Fibroblast of skin of scalp (primary cell): ENCODE results near the gene PEPD. TPM values are rescaled to one million over a fixed set of nuclear protein-coding genes. Genes with fewer than 3 reads are reported as not detected.
"Not testable (repeated sequence)": the region's sequence is repeated elsewhere in the genome, so short reads cannot be mapped to it uniquely, and the experiment has no call there.

Experiments used
- DNase-seq: peaks from one replicate; pipeline ENCODE4 v3.0.0-alpha.2; 2013
- polyA plus RNA-seq, 2 experiments: library from polyadenylated mRNA; unstranded; fragments of 120-200 nt; gene quantifications; one replicate each; pipeline ENCODE4 v1.2.1, GENCODE V29; 2013; ENCODE audit not compliant: insufficient read length in 2 of 2

The PEPD gene
- 59.7 TPM for polyA plus RNA-seq (2013, experiment 1 of 2; ENCODE audit: insufficient read length)
- 58.8 TPM for polyA plus RNA-seq (2013, experiment 2 of 2; ENCODE audit: insufficient read length)

DNA sequence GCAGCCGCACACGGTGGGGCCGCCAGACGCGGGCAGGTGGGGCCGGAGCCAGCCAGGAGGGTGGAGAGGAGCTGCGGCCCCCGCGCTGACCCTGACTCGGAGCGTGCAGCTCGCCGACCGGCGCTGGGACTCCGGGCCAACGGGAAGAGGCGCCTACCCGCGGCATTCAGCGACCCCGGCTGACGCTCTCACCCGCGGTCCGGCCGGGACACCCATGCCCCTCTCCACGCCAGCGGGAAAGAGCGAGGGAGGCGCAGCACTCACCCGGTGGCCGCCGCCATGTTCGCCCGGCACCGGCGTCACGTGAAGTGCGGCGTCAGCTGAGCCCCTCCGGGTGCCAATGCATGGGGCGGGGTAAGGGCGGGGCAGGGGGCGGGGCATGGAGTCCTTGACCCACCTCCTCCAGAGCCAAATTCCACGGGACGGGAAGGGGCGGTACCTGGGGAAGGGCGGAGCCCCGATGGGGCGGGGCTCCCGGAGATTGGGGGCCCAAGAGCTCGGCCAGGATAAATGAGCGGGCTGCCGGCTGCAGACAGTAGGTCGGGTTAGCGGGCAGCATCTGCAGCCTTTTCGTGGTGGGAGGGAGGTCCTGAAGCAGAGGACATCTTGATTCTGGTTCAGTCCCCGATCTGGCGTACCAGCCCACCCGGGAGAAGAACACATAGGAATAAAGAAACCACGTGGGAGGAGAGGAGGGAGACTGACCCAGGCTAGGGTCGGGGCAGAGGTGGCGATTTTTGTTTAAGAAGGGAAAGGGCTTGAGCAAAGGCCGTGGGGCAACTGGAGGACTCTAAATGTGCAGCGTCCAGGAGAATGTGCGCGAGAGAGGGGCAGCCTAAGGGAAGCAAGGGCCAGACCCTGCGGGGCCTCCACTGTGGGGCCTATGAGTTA, at the start of gene PEPD:
Gene PEPD (minus strand): TSS at position 312 of the 891 bp plus-strand sequence. CDS start 31 bp downstream, at position 281.
- DNase-seq = peak; percentile 94

DNA sequence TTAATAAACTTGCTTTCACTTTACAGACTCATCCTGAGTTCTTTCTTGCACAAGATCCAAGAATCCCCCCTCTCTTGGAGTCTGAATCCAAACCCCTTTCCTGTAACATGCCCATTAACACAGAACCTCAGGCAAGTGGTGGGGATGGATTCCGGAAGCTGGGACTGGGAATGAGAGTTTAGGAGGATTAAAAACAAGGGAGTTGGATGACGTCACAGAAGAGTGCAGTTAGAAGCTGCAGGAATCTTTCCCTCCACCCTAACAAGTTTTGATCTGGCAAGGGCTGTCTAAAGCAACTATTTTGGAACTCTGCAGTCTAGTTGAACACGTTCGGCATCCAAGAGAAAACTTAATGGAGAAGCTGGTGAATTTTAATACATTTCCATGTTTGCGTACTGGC, 48.2 kb upstream of the PEPD start:
- DNase-seq = no peak

DNA sequence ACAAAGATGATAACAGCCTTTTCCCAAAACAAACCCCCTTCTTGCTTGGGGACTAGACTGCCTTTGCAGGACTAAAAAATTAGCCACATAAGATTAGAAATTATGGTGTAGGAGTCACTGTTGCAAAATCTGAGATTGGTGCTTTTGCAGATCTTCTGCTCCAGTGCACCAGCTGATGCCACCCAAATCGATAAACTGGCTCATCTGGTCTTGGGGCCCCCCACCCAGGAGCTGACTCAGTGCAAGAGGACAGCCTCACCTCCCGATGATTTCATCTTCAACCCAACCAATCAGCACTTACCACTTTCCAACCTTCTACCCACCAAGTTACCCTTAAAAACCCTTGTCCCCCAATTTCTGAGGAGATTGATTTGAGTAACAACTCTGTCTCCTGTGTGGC, 47.1 kb upstream of the PEPD start:
- no peak for DNase-seq

DNA sequence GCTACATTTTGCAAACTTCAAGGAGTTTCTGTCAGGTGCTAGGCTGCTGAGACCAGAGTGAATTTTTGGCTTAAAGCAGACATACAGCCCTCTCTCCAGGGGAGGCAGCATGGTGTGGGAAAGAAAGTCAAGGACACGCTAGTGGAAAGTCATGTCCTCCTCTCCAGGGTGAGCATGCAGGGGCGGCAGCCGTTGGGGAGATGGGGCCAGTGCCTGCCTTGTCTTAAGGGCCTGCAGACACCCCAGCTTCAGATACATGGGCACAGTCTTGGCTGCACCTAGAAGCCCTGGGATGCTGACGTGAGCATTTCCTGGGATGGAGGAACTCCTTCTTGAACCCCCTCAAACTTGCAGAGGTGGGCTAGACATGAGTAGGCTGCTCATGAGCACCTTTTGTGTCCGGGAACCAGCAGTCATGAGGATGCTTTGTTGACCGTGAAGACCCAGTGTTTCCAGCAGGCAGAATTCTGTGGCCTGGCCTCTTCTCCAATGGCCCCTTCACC, 43.3 kb upstream of the PEPD start:
- no peak for DNase-seq

DNA sequence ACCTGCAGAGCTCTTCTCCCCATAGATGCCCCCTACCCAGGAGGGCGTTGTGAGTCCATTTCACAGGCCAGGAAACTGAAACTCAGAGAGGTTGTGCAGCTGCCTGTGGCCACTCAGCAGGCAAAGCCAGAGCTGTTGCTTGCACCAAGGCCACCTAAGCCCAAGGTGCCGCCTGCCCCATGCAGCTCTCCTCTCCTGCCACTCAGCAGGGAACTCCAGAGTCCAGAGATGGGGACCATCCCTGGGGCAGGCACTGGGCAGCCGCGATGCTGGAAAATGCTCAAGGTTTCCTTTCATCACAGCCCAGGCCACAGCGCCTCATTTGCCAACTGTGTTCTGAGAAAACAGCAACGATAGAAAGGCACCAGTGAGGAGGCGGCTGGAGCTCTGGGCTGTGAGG, 41.0 kb upstream of the PEPD start:
- DNase-seq = no peak

DNA sequence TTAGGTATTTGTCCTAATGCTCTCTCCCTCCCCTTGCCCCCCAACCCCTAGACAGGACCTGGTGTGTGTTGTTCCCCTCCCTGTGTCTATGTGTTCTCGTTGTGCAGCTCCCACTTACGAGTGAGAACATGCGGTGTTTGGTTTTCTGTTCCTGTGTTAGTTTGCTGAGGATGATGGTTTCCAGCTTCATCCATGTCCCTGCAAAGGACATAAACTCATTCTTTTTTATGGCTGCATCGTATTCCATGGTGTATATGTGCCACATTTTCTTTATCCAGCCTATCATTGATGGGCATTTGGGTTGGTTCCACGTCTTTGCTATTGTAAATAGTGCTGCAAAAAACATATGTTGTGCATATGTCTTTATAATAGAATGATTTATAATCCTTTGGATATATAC, 40.1 kb upstream of the PEPD start:
- DNase-seq = not testable (repeated sequence)

DNA sequence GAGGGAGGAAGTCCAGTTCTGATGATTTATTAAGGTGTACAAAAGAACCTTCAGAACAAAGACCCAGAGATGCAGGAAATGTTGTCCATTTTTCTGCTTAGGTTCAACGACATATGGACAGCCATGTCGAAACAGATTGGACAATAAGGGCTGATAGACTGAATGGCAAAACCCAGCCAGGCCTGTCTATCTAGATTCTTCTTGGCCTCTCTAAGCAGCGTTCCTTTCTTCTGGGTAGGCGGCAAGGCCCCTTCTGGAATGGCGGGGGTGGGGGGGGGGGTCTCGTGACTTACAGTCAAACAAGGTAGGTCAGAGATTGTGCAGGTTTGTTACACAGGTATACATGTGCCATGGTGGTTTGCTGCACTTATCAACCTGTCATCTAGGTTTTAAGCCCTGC, 39.7 kb upstream of the PEPD start:
- DNase-seq = no peak

DNA sequence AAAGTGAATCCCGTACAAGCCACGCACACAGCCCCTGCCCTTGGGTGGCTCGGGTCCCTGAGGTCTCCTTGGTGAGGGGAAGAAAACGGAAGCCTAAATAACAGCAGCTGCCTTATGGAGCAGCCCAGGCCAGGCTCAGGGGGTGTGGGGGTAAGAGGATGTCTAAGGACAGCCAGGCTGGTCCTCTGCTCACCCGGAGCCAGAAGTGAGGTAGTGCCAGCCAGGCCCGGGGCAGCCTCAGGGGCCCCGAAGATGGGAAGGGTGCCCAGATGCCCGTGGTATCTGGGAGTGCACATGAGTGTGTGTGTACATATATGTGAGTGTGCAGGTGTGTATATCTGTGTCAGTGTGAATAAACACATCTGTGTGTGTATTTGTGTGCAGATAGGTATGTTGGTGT, 38.4 kb upstream of the PEPD start:
- no peak for DNase-seq

DNA sequence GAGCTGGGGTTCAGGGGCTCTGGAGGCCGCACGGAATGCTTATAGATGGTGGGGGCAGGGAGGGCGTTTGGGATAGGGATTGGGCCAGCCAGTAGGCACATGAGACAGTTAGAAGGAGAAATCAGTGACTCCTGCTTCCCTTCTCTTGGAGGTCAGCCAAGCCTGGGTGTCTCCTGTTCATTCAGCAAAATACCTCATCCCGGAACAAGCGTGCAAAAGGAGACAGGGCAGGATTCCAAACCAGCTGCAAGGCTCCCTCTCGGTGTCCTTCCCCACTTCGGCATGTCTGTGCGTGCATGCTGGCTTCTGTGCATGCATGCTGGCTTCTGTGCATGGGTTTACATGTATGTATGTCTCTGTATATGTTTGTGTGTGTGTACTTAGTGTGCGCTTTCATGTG, 37.3 kb upstream of the PEPD start:
- DNase-seq = peak; percentile 16

DNA sequence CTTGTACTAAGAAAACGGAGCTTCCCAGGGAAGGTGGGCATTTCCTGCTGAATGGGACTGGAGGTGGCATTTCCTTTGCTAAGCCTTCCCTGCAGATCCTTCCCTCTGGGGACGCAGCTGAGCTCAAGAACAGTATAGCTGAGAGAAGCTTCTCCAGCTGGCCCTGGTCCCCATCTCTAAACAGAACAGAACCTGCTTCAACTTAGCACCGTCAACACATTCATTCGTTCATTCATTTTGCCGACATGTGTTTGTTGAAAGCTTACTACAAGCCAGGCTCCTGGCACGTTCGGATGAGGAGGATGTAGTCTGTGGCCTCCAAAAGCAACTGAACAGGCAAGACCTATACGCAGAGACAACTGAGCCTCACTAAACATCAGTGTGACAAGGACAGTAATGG, 36.6 kb upstream of the PEPD start:
- no peak for DNase-seq

DNA sequence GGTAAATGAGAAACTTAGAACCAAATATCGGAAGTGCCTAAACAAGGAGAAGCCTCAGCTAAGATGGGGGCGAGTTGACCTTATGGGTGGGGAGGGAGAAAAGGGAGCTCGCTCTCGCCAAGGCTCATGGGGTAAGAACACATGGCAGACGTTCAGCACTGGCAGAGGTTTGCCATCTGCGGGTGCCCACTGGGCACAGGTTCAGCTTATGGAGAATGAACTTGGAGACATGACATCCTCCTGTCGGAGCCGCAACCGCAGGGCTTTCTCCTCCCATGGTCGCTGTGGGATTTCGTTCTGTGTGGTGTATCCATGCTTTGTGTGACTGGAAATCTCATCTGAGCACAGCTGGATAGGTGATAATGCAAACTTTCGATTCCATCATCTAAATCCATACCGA, 36.1 kb upstream of the PEPD start:
- DNase-seq = no peak

DNA sequence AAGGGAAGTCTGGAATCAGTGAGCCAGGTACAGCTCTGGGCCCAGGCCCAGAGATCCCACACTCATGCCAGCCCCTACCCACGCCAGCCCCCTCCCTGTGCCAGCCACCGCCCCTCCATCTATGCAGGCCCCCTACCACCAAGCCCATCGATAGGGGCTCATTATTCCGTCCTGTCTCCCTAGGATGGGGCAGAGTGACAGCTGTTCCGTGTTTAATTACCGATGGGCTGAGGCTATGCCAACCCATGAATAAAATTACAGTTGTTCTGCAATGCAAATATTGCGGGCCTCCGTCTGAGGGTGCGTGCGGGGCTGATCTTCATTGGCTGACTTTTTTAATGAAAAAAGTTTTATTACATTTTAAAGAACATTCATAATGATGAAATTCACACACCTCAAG, 35.6 kb upstream of the PEPD start:
- DNase-seq = no peak

DNA sequence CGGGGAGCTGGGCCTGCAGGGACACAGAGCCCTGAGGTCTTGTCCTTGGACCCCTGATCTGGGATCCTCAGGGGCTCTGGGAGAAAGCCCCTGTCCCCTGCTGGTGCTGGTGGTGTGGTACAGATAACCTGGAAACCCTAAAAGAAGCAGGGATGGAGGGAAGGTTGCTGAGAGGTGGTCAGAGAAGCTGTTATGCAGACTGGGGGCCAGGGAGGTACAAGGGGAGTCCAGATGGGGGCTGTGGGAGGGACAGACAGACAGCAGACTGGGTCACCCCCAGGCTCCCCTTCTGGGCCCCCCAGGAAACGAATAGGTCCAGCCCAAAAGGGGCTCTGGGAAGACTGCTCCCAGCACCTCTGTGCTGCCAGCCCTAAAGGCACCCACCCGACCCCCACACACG, 34.7 kb upstream of the PEPD start:
- no peak for DNase-seq

DNA sequence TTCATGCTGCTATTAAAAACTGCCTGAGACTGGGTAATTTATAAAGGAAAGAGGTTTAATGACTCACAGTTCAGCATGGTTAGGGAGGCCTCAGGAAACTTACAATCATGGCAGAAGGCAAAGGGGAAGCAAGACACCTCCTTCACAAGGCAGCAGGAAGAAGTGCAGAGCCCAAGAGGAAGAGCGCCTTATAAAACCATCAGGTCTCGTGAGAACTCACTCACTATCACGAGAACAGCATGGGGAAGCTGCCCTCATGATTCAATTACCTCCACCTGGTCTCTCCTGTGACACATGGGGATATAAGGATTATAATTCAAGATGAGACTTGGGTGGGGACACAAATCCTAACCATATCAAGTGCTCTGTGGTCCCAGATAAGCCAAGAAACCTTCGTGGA, 34.1 kb upstream of the PEPD start:
- DNase-seq = not testable (repeated sequence)

DNA sequence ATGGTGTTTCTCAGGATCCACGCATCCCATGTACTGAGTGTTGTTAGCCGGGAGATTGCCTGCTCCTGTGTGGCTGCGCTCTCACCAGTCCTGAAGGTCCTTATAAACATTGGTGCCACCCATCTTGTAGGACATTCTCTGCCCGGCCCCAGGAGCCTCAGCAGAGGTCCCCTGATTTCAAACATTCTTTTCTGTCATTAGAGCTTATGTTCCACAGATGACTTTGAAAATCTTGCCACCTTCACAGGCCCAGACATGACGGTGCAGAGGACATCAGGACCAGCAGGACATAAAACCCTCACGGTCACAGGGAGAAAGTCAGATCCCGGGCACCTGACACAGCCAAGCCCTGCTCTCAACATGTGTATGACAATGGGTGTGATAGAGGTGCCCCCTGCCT, 33.2 kb upstream of the PEPD start:
- DNase-seq = no peak

DNA sequence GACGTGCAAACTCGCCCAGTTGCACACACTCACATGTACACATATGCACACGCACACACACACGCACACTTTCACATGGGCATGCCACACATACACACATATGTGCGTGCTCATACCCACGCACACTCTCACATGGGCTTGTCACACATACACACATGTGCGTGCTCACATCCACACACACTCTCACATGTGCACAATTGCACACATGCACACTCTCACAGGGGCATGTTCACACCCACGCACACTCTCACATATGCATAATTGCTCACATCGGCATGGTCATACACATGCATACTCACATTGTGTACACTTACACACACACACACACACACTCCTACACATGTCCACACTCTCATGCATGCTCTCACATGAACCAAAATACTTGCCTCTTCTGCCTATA, 32.8 kb upstream of the PEPD start:
- no peak for DNase-seq

DNA sequence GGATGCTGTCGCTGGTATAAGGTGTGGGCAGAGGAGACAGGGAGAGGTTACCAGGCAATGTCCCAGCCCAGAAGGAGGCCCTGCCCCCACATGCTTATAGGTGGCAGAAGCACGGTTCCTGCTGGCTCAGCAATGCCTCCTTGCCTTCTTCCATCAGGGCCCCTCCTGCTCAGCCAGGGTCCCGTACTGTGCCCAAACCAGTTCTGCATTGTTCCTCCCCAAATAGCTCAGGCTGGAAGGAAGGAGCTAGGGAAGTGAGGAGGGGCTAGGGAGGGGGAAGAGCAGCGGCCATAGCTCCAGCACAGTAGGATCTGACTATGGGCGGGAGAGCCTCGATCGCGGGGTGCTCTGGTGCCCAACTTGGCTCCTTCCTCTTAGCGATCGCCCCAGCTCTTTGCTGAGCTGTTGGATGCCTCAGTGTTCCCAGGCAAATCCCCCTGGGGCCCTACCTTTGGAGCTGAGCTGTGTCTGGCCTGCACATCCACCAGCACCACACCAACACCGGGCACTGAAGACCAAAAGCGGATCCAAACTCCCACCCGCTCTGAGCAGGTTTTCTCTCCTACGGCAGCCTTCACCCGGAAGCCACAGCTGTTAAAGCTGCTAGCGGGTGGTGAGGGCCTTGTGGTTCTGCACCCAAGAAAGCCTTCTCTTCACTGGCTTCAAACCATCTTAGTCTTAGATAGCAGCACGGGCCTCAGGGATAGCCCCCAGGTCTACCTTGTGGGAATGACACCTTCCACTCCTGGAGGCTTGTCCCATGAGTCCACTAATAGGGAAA, 32.1 kb upstream of the PEPD start:
- DNase-seq = no peak

DNA sequence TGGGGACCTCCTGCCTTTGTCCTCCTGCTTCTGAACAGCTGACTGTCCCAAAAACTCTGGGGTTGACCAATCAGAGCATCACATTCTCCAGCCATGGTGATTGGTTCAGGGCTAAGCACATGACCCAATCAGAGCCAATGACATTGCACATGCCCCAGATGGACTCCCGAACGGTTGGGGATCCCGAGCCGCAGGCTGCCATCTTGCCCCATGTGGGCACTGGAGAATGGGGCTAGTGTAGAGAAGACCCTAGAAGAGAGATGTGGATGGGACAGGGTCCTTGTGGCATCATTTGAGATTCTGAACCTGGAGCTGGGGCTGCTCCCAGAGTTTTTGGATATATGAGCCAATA, 31.3 kb upstream of the PEPD start:
- no peak for DNase-seq

DNA sequence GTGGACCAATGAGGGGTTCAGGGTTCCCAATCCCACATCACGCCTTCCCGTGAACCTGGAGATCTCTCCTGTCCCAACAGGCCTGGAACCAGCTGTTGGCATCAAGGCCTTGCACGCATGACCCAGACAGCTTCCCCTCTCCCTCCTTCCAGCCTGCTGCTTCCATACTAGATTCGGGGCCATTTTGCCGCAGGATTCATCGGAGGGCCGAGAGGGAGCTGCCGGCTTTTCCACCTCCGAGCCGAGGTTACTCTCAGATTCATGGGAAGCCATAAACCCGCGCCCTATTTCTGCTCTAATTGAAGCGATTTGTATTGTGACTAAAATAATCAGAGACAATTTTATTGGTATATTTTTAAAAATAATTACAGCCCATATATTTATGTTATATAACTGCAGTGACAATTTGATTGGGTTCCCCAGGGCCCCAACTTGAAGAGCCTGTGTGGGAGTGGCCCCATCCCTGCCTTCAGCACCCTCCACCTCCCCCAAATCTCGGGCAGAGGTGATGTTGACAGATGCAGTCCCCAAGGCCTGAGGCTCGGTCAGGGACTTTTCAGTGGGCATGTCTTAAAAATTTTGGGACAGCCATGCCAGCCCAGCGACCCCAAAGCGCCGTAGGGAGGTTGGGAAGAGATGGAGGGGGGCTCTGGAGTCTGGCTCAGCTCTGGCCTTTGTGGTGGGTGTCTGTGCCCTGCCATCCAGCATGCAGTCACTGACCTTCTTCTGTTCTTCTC, 30.8 kb upstream of the PEPD start:
- no peak for DNase-seq

DNA sequence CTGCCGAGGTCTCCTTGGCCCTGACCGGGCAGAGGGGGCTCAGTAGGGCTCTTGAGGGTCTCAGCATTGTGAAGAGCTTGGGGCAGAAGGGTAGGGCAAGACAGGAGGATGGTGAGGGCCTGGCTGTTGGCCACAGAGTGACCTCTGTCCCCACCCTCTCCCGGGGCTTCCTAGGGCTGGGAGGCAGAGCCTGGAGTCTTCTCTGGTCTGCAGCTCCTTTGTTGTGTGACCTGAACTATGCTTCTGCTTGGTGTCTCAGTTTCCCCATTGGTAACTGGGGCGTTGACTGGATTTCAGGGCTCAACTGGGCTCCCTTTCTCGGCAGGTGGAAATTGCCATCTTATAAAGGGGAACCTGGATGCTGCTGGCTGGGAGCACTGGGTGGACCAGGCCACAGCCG, 30.1 kb upstream of the PEPD start:
- DNase-seq = no peak

DNA sequence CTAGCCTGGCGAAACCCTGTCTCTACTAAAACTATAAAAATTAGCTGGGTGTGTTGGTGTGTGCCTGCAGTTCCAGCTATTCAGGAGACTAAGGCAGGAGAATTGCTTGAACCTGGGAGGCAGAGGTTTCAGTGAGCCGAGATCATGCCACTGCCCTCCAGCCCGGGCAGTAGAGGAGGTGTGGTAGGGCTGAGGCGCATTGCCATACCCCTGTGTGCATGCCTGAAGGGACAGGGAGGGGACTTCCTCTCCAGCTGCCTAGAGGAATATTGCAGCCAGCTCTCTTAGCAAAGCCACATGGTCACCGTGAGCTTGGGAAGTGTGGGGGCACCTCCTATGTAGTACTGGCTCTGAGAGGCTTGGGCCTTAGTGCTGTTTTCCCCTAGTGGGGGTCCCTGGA, 29.2 kb upstream of the PEPD start:
- DNase-seq = no peak

DNA sequence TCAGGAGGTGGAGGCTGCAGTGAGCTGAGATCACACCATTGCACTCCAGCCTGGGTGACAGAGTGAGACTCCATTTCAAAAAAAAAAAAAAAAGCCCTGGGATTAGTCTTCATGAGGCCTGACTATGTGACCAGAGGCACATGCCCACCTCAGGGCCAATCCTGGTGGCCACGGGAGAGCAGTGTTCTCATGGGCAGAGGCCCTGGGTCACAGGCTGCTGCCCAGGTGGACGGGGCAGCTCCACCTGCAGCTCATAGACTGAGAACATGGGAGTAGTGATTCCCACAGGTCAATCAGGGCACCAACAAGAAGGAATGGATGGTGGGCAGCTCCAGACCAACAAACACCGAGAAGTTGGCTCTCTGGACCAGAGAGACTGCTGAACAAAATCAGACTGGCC, 26.1 kb upstream of the PEPD start:
- no peak for DNase-seq

DNA sequence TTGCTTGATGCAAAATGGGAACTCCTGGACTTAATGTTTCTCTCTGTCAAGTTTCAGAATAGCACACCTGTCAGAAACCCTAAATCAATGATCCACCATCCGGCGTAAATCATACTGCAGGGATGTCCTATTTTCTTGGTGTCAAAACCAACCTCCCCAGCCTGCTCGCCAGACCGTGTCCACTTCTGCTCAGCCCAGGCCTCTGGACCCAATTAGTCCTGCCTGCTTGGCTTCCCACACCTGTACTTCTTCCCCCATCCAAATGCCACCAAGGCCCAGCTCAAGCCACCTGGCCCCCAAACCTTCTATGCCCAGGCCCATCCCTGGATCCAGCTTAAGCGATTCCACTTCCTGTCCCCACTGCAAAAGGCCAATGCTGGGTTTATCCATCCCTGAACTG, 25.1 kb upstream of the PEPD start:
- no peak for DNase-seq
